Brain microvascular endothelial cell (primary cell): ENCODE results near the gene C1QTNF5.

ENCODE experiments used
- DNase-seq: peaks from one replicate; pipeline ENCODE4 v3.0.0-alpha.2; 2020
- H3K27ac ChIP-seq: fragments of 250-450 bp; sonication (Bioruptor Pico); 2 replicates; pipeline ENCODE4 v1.5.1; 2020; ENCODE audit warnings: mild to moderate bottlenecking, moderate library complexity
- H3K27me3 ChIP-seq: fragments of 250-450 bp; sonication (Bioruptor Pico); replicated peaks from 2 replicates; pipeline ENCODE4 v1.5.1; 2020; ENCODE audit warnings: mild to moderate bottlenecking
- H3K36me3 ChIP-seq: fragments of 250-450 bp; sonication (Bioruptor Pico); replicated peaks from 2 replicates; pipeline ENCODE4 v1.5.1; 2020; ENCODE audit warnings: mild to moderate bottlenecking
- H3K4me3 ChIP-seq: 2 replicates; pipeline ENCODE4 v1.5.1; 2011; ENCODE audit warnings: low read depth, mild to moderate bottlenecking, control low read depth, low read length, moderate library complexity
- in situ Hi-C: cut with HindIII; loops from 2 replicates; pipeline ENCODE4 v1.10.0; 2017; ENCODE audit warnings: low sequenced_read_pairs, low pct_ligation_motif_present
- TF ChIP-seq, protein P1 (sequence below): IDR thresholded peaks from 2 replicates; pipeline ENCODE4 v1.5.1; 2011; ENCODE audit warnings: low read depth, mild to moderate bottlenecking, moderate library complexity, low read length, control low read depth, inconsistent platforms; ENCODE audit errors: missing control alignments

C1QTNF5 gene

DNA sequence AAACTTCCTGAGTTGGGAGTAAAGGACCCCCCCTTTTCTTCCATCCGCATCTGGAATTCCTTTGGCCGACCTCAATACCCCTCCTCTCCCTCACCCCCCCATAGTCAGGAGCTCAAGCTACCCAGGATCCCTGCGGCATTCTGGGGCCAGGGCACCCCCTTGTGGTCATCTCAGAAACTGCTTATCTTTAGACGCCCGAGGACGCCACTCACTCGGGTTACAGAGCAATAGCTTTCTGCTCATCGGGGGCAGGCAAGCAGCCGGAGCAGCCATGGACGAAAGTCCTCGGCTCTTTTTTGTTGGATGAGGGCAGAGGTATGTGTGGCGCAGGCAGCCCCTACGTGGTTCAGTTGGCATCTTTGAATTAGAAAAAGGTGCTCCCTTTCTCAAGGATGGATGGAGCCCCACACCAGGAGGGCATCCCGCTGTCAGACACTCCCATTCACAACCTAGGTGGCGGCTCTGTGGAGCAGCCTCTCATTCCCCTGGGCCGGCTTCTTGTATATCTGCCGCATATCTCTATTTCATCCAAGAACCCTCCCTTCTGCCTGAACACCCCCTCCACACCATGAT lies 2.3 kb downstream of the C1QTNF5 start:
- peaks cover 15% of the 10 kb centered on the region for H3K27me3 ChIP-seq
- TF ChIP-seq, protein P1, sequence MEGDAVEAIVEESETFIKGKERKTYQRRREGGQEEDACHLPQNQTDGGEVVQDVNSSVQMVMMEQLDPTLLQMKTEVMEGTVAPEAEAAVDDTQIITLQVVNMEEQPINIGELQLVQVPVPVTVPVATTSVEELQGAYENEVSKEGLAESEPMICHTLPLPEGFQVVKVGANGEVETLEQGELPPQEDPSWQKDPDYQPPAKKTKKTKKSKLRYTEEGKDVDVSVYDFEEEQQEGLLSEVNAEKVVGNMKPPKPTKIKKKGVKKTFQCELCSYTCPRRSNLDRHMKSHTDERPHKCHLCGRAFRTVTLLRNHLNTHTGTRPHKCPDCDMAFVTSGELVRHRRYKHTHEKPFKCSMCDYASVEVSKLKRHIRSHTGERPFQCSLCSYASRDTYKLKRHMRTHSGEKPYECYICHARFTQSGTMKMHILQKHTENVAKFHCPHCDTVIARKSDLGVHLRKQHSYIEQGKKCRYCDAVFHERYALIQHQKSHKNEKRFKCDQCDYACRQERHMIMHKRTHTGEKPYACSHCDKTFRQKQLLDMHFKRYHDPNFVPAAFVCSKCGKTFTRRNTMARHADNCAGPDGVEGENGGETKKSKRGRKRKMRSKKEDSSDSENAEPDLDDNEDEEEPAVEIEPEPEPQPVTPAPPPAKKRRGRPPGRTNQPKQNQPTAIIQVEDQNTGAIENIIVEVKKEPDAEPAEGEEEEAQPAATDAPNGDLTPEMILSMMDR, result peak; percentile 89
- H3K36me3 ChIP-seq, result no peaks in the 10 kb centered on the region
- DNase-seq, result peak; percentile 67
- H3K4me3 ChIP-seq, result peak overlapping the region; percentile 20
- H3K27ac ChIP-seq, result no peak overlapping the region
- in situ Hi-C loops, result no loop called here

DNA sequence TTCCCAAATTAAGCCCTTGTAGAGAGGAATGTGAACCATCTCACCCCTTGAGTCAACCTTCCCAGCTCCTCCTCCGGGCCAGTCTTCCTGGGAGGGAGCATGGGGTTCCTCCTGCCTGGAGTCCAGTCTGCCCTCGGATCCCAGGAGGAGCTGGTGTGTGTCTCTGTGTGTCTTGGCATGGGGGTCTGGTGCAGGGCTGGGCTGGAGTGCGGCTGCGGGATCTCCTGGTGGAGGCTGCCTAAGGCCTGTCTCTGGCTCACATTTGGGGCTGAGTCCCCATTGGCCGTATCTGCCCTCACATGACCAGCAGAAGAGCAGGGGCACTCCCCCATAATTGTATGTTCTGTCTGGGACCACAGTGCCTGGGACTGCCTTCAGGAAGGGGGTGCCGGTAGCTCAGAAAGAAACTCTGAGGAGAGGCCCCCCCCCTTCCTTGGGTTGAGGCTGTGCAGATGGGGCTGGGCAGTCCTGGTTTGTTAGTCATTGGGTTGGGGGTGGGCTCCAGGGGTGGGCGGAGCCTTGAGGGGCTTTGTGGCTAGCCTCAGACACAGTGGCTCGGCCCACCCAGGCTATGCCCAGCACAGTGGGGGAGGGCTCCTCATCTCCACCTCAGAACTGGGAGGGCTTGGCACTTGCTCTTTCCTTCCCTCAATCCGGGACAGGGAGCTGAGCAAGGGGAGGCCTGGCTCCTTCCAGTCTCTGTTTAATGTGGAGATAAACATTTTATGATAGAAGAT lies 2.9 kb downstream of the C1QTNF5 start:
- H3K27ac ChIP-seq, result no peak overlapping the region
- peaks cover 13% of the 10 kb centered on the region for H3K27me3 ChIP-seq
- TF ChIP-seq, protein P1, result no peak
- H3K36me3 ChIP-seq, result no peaks in the 10 kb centered on the region
- in situ Hi-C loops, result no loop called here
- no peak for DNase-seq
- peak overlapping the region; percentile 20 for H3K4me3 ChIP-seq

- Histone ChIP-seq H3K27ac (no peak overlapping the region), H3K4me3 (no peak overlapping the region), H3K36me3 (no peaks in the 10 kb centered on the region), H3K27me3 (peaks cover 12% of the 10 kb centered on the region)
- in situ Hi-C loops, result no loop called here
- TF ChIP-seq, protein P1, result no peak
- DNase-seq, result no peak
Measured at GRCh38 chr11:119336744-119337469, 3.8 kb downstream of the C1QTNF5 start.

- in situ Hi-C loops, result no loop called here
- Histone ChIP-seq H3K4me3 (no peak overlapping the region), H3K36me3 (no peaks in the 10 kb centered on the region), H3K27me3 (peaks cover 5% of the 10 kb centered on the region), H3K27ac (no peak overlapping the region)
- TF ChIP-seq, protein P1, result no peak
- DNase-seq, result no peak
Measured at GRCh38 chr11:119335655-119336543, 4.8 kb downstream of the C1QTNF5 start.

DNA sequence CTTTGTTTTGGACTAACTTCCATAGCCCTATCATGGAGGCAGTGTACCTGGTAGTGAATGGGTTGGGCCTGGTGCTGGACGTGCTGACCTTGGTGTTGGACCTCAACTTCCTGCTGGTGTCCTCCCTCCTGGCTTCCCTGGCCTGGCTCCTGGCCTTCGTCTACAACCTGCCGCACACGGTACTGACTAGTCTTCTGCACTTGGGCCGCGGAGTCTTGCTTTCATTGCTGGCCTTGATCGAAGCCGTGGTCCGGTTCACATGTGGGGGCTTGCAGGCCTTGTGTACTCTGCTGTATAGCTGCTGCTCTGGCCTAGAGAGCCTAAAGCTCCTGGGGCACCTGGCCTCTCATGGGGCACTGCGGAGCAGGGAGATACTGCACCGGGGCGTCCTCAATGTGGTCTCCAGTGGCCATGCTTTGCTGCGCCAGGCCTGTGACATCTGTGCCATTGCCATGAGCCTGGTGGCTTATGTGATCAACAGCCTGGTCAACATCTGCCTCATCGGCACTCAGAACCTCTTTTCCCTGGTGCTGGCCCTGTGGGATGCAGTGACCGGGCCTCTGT lies 5.5 kb downstream of the C1QTNF5 start:
- TF ChIP-seq, protein P1, result no peak
- Histone ChIP-seq H3K27ac (no peak overlapping the region), H3K27me3 (peaks cover 2% of the 10 kb centered on the region), H3K36me3 (no peaks in the 10 kb centered on the region), H3K4me3 (peak overlapping the region; percentile 89)
- in situ Hi-C loops, result no loop called here
- DNase-seq, result no peak
